GM19043 (cell line): ENCODE measurements around the gene TM4SF18.
A peak's percentile ranks its signal among the peaks of the same experiment; 100 is the strongest.

Source experiments
- ATAC-seq: cut with Tn5 transposase; IDR thresholded peaks from one replicate; pipeline ENCODE4 v1.9.1; 2021; ENCODE audit warnings: low read depth; ENCODE audit not compliant: unreplicated experiment

Gene TM4SF18

DNA sequence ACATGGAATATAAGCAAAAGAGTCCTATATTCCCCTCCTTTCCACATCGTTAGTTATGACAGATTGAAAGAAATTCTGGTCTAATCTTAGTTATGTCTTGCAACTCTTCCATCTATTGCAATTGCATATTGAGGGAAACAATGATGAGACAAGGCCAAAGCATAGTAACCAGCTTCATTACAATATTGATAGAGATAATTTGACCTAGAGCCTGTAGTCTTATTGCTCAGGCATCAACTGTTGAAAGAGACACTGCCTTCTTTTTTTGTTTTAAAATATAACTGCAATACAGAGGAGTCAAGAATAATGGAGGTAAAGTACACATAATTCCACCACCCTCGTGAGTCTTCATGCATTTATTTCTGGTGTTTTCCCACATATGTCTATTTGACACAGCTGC is 2.0 kb downstream of the TM4SF18 start:
- ATAC-seq, result no peak

DNA sequence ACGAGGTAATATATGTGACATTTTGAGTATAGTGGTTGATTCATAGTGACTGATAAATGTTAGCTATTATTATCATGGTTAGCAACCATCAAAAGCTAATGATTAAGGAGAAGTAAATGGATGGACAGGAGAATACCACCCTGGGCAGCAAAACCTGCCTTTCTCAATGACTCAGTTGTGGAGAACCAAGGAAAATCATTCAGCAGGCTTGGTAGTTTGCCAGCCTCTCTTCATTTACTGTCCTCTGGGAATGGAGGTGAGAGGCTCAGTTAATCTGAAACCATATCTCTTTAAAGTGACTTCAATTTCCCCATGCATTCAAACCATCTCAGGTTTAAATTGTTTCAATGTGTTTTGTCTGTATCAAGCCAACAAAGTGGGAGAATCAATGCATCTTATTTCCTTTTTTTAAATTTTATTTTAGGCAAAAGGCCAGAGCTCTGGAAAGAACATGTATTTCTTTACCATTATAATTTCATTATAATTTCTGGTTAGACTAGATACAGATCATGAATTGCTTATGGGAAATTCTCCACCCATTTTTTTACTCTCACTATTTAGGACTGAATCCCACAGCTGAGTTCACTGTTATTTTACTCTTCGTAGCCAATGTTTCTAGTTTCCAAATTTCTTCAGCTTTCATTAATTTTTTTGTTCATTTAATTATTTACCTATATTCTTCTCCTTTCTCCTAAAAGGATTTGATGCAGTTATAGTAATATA is 2.7 kb downstream of the TM4SF18 start:
- ATAC-seq, result no peak

DNA sequence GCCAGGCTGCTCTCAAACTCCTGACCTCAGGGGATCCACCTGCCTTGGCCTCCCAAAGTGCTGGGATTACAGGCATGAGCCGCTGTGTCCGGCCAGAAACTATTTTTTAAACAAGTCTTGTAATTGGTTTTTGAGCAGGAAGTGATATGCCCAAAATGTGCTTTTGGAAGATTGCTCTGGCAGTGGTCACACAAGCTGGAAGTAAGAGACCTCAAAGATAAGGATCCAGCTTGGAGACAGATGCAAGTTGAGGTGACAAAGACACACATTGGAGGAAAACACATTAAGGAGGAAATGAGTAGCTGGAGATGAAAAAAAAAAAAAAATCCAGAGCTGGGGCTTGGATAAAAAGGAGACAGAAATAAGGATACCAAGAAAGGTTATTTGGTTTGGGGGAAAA is 6.3 kb downstream of the TM4SF18 start:
- no peak for ATAC-seq

DNA sequence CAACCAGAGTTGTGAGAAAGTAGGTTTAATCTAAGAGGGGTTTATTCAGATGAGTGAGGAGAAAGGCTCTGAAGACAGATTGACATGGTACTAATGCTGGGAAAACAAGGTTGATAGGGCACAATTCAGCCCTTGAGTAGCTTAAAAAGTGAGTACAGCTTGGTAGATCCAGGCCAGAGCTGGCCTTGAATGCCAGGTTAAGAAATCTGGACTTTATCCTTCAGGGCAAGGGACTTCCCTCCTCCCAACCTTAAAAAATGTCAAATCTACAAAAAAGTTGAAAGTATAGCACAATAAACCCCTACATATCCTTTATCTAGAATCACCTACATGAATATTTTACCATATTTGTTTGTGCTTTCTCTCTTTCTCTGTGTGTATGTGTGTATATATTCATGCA is 7.9 kb downstream of the TM4SF18 start:
- ATAC-seq, result no peak

DNA sequence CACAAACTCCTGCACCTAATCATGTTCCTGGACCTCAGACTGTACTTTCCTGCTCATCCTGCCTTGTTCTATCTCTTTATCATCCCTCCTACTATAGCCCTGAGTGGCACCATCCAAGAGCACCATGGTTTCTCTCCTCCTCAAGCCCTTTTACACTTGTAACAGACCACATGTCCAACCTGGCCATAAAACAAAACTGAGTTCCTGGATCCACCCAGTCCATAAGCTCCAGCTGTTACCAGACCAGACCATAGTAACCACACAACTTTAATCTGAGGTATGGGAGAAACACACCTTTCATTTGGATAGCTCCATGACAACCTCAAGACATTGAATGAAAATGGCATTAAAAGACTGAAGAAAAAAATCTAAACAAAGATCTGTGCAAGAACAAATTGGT is 9.1 kb downstream of the TM4SF18 start:
- ATAC-seq, result no peak

DNA sequence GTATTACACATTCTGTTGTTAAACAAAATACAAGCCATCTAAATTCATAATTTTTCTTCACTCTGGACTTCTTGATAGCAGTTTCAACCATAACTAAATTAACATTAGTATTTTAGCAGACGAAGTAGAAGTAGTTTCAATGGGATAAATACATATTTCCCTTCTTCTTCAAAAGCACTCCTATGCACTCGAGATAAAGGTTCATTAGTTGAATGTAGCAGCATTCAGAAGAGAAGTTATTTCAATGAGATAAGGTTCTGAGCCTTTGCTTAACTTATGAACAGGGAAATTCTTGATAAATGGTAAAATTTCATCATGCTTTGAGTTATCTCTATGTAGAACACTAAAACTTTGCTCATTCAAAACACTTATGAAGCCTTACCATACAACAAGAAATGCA is 11.8 kb downstream of the TM4SF18 start:
- ATAC-seq, result no peak

DNA sequence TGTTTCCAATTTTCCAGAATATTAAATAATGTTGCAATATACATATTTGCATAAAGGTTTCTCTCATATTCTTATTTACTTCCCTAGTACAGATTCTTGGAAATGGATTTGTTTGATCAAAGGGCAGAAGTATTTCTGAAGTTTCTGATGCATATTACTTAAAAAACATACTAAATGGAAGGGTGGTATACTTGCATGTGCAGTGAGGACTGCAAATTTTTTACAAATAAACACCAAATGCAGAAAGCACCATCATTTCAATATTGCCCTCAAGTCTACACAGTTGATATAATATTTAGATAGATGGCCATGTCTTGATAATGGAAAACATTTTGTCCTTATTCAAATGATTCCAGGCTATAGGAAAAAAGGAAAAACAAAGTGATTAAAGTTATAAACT is 12.3 kb downstream of the TM4SF18 start:
- no peak for ATAC-seq

DNA sequence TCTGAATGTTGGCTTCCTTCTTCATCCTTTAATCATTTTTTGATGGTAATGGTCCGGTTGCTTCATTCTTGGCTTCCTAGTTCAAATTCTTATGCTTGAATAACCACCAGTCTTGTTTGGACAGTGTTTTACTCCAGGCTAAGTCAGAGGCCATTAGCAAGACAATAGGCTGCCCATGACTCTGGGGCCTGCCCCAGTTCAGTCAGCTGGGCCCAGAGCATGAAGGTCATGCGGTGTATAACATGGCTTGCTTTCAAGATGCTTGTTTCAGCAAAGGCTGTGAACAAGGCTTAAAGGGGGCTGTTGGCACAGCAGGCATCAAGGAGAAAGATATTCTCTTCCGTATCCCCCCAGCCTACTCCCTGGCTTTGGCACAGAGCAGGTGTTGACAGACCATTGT is 13.7 kb downstream of the TM4SF18 start:
- ATAC-seq, result no peak

DNA sequence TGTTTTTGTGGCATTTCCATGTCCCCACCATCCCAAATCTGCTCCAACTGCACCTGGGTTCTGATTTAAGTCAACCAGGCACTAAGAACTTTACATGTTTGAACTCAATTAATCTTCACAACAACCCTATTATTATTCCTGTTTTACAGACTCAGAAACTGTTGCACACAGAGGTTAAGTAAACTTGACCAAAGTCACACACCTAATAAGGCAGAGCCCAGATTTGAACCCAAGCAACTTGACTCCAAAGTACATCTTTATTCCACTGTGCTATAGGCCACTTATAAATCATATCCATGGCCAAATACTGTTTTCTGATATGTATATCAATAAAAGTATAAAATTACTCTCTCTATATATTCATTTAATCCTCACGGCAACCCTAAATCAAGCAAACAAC is 16.4 kb downstream of the TM4SF18 start:
- no peak for ATAC-seq

DNA sequence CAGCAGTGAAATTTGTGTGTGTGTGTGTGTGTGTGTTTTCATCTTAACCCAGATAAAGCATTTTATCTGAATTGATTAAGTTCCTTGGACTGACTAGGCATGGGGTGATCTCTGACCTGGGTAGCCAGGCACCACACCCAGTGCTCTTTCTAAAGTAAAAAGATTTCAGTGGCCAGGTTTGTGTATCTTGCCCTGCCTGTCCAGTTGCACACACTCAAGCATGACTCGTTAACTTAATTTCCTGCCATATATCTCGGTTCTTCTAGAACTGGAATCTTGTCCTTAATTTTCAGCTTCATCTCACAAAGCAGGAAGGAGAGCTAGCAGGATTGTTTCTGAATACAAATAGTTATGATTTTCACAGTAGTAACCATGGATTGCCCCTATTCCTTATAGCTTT is 17.0 kb downstream of the TM4SF18 start:
- no peak for ATAC-seq

DNA sequence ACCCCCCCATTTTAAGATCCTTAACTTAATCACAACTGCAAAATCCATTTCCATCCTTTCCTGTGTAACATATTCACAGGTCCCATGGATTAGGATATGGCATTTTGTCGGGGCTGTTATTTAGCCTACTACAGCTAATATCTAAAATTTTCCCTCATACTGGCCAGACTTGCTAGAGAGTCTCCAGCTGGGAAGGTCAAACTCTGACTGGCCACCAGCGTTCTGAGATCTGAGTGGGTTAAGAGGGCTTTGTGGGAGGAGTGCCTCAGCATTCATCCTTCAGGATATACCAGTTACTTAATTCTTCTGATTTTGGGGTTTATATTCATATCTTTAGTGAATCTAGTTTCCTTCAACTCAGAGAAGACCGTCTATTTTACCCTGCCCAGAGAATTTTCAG is 17.7 kb downstream of the TM4SF18 start:
- no peak for ATAC-seq

DNA sequence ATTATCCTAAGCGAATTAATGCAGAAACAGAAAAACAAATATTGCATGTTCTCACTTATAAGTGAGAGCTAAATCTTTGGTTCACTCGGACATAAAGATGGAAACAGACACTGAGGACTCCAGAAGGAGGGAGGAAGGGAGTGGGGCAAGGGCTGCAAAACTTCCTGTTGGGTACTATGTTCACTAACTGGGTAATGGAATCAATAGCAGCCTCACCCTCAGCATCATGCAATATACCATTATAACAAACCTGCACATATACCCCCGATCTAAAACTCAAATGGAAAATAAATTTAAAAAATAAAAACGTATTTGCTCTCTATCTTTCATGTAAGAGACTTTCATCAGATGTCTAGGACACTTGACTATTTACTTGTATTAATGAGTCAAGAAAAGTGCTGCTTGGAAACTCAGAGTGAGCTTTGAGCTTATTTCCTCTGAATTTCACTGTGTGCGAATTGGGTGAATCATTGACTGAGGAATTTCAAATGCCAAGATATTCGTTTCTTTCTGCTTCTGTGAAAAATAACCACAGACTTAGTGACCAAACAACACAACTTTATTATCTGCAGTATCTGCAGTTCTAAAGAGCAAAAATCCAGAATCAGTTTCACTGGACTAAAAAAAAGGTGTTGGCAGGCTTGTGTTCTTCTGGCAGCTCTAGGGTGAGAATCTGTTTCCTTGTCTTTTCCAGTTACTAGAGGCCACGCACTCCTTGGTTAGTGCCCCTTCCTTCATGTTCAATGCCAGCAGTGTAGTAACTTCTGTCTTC is 18.4 kb downstream of the TM4SF18 start:
- no peak for ATAC-seq

DNA sequence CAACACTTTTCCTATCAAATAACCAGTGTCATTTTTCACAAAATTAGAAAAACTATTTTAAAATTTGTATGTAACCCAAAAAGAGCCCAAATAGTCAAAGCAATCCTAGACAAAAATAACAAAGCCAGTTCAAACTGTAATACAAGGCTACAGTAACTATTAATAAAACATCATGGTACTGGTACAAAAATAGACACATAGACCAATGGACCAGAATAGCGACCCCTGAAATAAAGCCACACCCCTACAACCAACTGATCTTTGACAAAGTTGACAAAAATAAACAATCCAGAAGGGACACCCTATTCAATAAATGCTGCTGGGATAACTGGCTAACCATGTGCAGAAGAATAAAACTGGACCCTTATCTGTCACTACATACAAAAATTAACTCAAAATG is 19.9 kb downstream of the TM4SF18 start:
- ATAC-seq, result no peak

DNA sequence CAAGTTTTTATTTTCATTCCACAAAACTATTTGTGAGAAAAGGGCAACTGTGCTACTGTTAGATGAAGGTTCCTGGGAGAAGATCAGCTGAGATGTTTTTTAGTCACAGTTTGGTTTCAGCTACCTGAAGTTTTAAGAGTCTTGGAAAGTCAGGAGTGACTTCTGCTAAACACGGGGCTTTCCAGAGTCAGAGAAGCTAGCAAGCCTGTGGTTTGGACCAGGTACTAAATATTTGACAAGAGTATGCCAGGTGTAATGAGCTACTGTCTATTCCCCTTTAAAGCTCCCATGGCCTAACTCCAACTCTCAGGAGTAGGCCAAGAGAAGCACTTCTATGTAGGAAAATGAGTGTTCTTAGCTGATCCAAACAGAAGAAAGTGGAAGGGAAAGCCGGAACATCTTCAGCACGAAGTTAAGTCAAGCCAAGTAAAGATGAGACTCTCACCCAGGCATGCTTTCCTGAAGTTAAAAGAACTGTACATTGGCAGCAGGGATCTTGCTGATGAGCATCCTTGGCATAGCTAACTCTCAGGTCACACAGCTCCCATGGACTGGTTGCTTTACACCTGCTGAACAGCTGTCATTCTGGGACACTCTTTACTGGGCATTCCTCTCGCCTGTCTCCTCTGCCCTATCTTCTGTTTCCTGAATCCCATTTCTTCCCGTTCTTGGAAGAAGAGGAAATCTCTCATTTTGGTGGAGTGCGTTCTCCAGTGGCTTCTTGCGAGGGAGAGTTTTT is 22.5 kb downstream of the TM4SF18 start:
- no peak for ATAC-seq

DNA sequence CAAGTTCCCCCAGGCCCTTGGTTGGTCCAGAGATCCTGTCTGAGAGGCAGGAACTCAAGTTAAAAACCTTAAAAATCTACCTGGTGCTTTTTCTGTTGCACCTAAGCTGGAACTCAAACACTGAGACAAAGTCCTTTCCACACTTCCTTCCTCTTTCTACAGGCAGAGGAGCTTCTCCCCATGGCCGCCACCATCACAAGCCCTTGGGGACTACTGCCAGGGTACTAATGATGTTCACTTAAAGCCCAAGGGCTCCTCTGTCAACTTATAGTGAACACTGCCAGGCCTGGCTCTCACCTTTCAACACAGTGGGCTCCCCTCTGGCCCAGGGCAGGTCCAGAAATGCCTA is 26.0 kb downstream of the TM4SF18 start:
- ATAC-seq, result no peak

DNA sequence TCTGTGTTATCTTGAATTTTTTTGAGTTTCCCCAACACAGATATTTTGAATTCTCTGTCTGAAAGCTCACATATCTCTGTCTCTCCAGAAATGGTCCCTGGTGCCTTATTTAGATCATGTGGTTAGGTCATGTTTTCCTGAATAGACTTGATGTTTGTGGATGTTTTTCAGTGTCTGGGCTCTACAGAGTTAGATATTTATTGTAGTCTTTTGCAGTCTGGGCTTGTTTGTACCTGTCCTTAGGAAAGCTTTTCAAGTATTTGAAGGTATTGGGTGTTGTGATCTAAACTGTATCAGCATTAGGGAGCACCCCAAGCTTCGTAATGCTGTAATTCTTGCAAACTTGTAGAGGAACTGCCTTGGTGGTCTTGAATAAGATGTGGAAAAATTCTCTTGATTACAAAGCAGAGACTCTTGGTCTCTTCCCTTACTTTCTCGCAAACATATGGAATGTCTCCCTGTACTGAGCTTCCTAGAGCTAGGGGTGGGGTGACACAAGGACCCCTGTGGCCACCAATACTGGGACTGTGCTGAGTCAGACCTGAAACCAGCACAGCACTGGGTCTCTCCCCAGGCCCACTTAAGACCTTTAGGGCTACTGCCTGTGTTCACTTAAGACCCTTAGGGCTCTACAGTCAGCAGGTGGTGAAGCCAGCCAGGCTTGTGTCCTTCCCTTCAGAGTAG is 26.5 kb downstream of the TM4SF18 start:
- ATAC-seq, result no peak

DNA sequence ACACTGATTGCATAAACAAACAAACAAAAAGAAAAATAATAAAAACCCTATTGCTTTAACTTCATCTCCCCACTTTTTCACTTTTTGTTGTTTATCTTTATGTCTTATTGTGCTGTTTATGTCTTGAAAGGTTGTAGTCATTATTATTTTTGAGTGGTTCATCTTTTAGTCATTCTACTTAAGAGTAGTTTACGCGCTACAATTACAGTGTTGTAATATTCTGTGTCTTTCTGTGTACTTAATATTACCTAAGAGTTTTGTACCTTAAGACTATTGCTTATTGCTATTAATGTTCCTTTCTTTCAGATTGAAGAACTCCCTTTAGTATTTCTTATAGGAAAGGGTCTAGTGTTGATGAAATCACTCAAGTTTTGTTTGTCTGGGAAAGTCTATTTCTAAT is 28.1 kb downstream of the TM4SF18 start:
- ATAC-seq, result no peak

DNA sequence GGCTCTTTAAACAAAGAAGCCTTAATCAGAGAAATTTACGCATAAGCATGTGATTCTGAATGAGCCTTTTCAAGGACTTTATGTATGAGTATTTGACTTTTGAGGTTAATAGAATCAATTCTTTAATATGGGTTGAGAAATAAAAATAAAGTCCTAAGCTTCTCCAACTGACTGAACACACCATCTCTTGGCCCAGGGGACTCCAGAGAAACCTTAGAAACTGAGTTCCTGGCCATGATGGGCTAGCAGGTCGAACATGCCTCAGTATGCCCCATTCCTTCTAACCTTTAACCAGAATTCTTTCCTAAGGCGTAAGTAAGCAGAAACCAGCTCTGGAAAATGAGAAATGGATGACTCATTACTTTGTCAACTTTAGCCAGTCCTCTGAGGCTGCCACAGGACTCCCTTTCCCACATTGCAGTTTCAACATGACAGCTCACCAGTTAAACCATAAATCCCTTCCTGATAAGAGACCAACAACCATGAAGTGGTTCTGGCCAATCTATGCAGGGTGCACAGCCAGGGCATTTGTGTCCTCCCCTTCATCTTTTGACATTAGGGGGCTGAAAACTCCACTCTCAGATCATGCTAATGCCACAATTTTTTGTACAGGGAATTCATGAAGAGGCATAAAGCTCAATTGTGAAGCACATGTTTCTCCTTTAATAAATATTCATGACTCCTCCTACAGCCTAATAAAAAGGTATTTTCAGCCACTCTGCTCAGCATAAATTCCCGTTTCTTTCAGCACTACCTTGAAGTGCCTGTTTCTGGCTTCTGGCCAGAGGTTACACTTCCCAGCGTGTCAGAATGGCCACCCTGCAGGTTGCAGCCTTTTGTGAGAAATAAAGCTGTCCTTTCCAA is 33.3 kb downstream of the TM4SF18 start:
- ATAC-seq, result peak; percentile 57

DNA sequence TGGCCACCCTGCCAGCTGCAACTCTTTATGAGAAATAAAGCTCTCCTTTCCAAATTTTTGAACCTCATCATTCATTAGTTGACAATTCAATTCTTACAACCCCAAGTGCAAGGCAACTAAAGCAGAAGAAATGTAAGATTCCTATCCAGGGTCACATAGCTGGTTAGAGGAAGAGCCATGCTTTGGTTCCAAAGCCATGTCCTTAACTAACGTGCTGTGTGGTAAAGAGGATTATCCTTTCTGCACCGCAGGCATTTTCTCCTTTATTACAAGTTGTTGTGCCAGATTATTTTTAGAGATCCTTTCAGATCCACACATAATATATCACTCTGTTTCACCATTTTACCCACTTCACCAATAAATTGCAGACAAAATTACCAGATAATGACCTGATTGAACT is 36.5 kb downstream of the TM4SF18 start:
- no peak for ATAC-seq

DNA sequence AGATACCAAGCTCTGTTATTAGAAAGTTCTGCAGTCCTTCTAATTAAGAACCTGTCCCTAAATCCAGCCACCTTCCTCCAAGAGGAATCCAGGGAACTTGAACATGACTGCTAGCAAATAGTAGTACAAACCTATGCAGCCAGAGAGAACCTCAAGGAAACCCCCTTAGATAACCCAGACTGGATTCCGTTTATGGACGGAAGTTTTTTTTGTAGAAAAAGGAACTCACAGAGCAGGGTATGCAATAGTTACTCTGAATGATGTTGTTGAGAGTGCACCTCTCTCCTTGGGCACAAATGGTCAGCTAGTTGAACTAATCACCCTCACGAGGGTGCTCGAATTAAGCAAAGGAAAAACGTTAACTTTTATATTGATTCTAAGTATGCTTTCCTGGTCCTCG is 40.8 kb downstream of the TM4SF18 start:
- ATAC-seq, result no peak
